HEK293 (cell line): ENCODE data around the gene STRN4.

ENCODE experiments used
- CTCF ChIA-PET: fragments of 350-600 bp; formaldehyde crosslinking; extraction: SDS; loops from one replicate; lab custom pipeline; 2021; ENCODE audit warnings: antibody characterized with exemption; lab: Yijun Ruan, JAX
- POLR2A ChIA-PET: fragments of 300-600 bp; formaldehyde crosslinking; extraction: SDS; loops from one replicate; lab custom pipeline; 2020; ENCODE audit warnings: antibody characterized with exemption, inconsistent platforms; lab: Yijun Ruan, JAX
- H3K27ac ChIP-seq: fragments of 200-500 bp; sonication (Bioruptor generic); 2 replicates; pipeline ENCODE4 v1.5.1; 2014; ENCODE audit warnings: low read depth, low read length, control low read depth, inconsistent platforms; ENCODE audit errors: extremely low read depth
- H3K36me3 ChIP-seq, 2 experiments: fragments of 200-500 bp in 1 of 2; sonication (Bioruptor generic) in 1 of 2; 1 replicate in 1 of 2; 2 replicates in 1 of 2; pipeline ENCODE4 v1.5.1; 2014 to 2017; ENCODE audit warnings: inconsistent platforms in 2 of 2, low read length in 2 of 2; ENCODE audit not compliant: control insufficient read depth in 2 of 2, insufficient read depth in 1 of 2
- H3K4me1 ChIP-seq: fragments of 200-500 bp; sonication (Bioruptor generic); 2 replicates; pipeline ENCODE4 v1.5.1; 2014; ENCODE audit warnings: mild to moderate bottlenecking, low read length, inconsistent platforms; ENCODE audit not compliant: control insufficient read depth, insufficient read depth
- H3K4me3 ChIP-seq: 2 replicates; pipeline ENCODE4 v1.5.1; 2011; ENCODE audit warnings: low read depth, mild to moderate bottlenecking, control low read depth, low read length, moderate library complexity
- H3K9me3 ChIP-seq: fragments of 200-500 bp; sonication (Bioruptor generic); 2 replicates; pipeline ENCODE4 v1.5.1; 2014; ENCODE audit warnings: low read depth, low read length, inconsistent platforms; ENCODE audit not compliant: control insufficient read depth, insufficient read depth
- GLIS1 ChIP-seq: fragments of 450-650 bp; formaldehyde crosslinking; IDR thresholded peaks from 2 replicates; pipeline ENCODE4 v1.5.1; 2016; ENCODE audit warnings: missing biosample characterization, missing genetic modification characterization
- HOXC10 ChIP-seq: sonication (generic); formaldehyde crosslinking; IDR thresholded peaks from 2 replicates; pipeline ENCODE4 v1.8.1; 2023; ENCODE audit warnings: mild to moderate bottlenecking, missing genetic modification reagents
- TRIM28 ChIP-seq: IDR thresholded peaks from 2 replicates; pipeline ENCODE4 v1.6.1; 2011; ENCODE audit warnings: low read length, control low read depth, borderline replicate concordance
- WT1 ChIP-seq: fragments of 450-650 bp; formaldehyde crosslinking; IDR thresholded peaks from 2 replicates; pipeline ENCODE4 v1.5.1; 2016; ENCODE audit warnings: missing biosample characterization, missing genetic modification characterization
- ZEB2 ChIP-seq: fragments of 450-650 bp; formaldehyde crosslinking; IDR thresholded peaks from 2 replicates; pipeline ENCODE4 v1.5.1; 2016; ENCODE audit warnings: missing biosample characterization, missing genetic modification characterization
- ZFHX2 ChIP-seq: fragments of 450-650 bp; formaldehyde crosslinking; conservative IDR thresholded peaks from 2 replicates; pipeline ENCODE4 v1.5.1; 2016; ENCODE audit warnings: missing biosample characterization, missing genetic modification characterization
- ZFP37 ChIP-seq: fragments of 450-650 bp; formaldehyde crosslinking; IDR thresholded peaks from 2 replicates; pipeline ENCODE4 v1.5.1; 2016; ENCODE audit warnings: missing biosample characterization, missing genetic modification characterization
- ZNF121 ChIP-seq: fragments of 450-650 bp; formaldehyde crosslinking; IDR thresholded peaks from 2 replicates; pipeline ENCODE4 v1.5.1; 2016; ENCODE audit warnings: missing biosample characterization, missing genetic modification characterization
- ZNF155 ChIP-seq: fragments of 450-650 bp; formaldehyde crosslinking; IDR thresholded peaks from 2 replicates; pipeline ENCODE4 v1.5.1; 2016; ENCODE audit warnings: missing biosample characterization, missing genetic modification characterization
- ZNF157 ChIP-seq: fragments of 450-650 bp; formaldehyde crosslinking; IDR thresholded peaks from 2 replicates; pipeline ENCODE4 v1.5.1; 2016; ENCODE audit warnings: missing biosample characterization, missing genetic modification characterization
- ZNF2 ChIP-seq: fragments of 450-650 bp; formaldehyde crosslinking; IDR thresholded peaks from 2 replicates; pipeline ENCODE4 v1.5.1; 2016; ENCODE audit warnings: missing biosample characterization, missing genetic modification characterization
- ZNF341 ChIP-seq: fragments of 450-650 bp; formaldehyde crosslinking; IDR thresholded peaks from 2 replicates; pipeline ENCODE4; 2016; ENCODE audit warnings: low read depth, missing biosample characterization, missing genetic modification characterization
- ZNF354C ChIP-seq: fragments of 450-650 bp; formaldehyde crosslinking; IDR thresholded peaks from 2 replicates; pipeline ENCODE4 v1.5.1; 2016; ENCODE audit warnings: missing biosample characterization, missing genetic modification characterization, low read depth, borderline replicate concordance
- ZNF37A ChIP-seq: fragments of 450-650 bp; IDR thresholded peaks from 2 replicates; pipeline ENCODE4 v1.5.1; 2018; ENCODE audit warnings: missing biosample characterization, missing genetic modification characterization
- ZNF530 ChIP-seq: fragments of 450-650 bp; formaldehyde crosslinking; IDR thresholded peaks from 2 replicates; pipeline ENCODE4 v1.5.1; 2016; ENCODE audit warnings: low read depth, missing biosample characterization, missing genetic modification characterization
- ZNF571 ChIP-seq: fragments of 450-650 bp; formaldehyde crosslinking; IDR thresholded peaks from 2 replicates; pipeline ENCODE4 v1.5.0; 2017; ENCODE audit warnings: missing biosample characterization, missing genetic modification characterization
- ZNF621 ChIP-seq: fragments of 450-650 bp; formaldehyde crosslinking; IDR thresholded peaks from 2 replicates; pipeline ENCODE4 v1.5.1; 2017; ENCODE audit warnings: missing biosample characterization, missing genetic modification characterization
- ZNF747 ChIP-seq: fragments of 450-650 bp; formaldehyde crosslinking; IDR thresholded peaks from 2 replicates; pipeline ENCODE4 v1.5.1; 2016; ENCODE audit warnings: missing biosample characterization, missing genetic modification characterization
- ZNF785 ChIP-seq: fragments of 450-650 bp; formaldehyde crosslinking; IDR thresholded peaks from 2 replicates; pipeline ENCODE4 v1.5.1; 2016; ENCODE audit warnings: missing biosample characterization, missing genetic modification characterization
- ZNF837 ChIP-seq: fragments of 450-650 bp; formaldehyde crosslinking; IDR thresholded peaks from 2 replicates; pipeline ENCODE4 v1.5.1; 2016; ENCODE audit warnings: missing biosample characterization, missing genetic modification characterization
- TF ChIP-seq, protein P1 (sequence below): fragments of 450-650 bp; formaldehyde crosslinking; IDR thresholded peaks from 2 replicates; pipeline ENCODE4 v1.5.1; 2016; ENCODE audit warnings: missing biosample characterization, missing genetic modification characterization
- TF ChIP-seq, protein P2 (sequence below): fragments of 450-650 bp; formaldehyde crosslinking; IDR thresholded peaks from 2 replicates; pipeline ENCODE4 v1.5.1; 2016; ENCODE audit warnings: missing biosample characterization, missing genetic modification characterization
- TF ChIP-seq, protein P3 (sequence below): fragments of 450-650 bp; formaldehyde crosslinking; IDR thresholded peaks from 2 replicates; pipeline ENCODE4 v1.5.1; 2016; ENCODE audit warnings: missing biosample characterization, missing genetic modification characterization
- TF ChIP-seq, protein P4 (sequence below): fragments of 450-650 bp; formaldehyde crosslinking; conservative IDR thresholded peaks from 2 replicates; pipeline ENCODE4 v1.5.1; 2016; ENCODE audit warnings: low read depth, missing biosample characterization, missing genetic modification characterization
- TF ChIP-seq, protein P5 (sequence below): fragments of 450-650 bp; formaldehyde crosslinking; IDR thresholded peaks from 2 replicates; pipeline ENCODE4 v1.5.1; 2017; ENCODE audit warnings: missing biosample characterization, missing genetic modification characterization

Gene STRN4

DNA sequence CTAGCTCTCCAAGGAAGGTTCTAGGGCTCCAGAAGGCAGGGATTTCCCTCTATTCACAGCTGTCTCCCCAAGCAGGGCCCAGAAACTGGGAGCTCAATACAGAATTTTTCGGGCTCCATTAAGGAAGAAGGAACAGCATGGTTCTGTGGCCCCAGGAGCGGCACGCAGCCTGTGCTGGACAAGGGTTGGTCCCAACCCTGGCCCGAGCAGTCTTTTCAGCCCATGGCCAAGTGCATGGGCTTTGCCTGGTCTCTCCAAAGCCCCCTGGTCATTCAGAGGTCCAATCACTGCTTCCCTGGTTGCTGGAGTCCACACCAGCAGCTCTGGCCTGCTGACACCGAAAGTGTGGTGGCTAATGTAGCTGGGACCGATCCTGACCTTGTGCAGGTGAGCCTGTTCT is 22.8 kb downstream of the STRN4 start (continued):
- TF ChIP-seq ZNF155 (tag by site-specific recombination): no peak
- no peak for TF ChIP-seq ZNF121 (tag by site-specific recombination)
- TF ChIP-seq, protein P1, sequence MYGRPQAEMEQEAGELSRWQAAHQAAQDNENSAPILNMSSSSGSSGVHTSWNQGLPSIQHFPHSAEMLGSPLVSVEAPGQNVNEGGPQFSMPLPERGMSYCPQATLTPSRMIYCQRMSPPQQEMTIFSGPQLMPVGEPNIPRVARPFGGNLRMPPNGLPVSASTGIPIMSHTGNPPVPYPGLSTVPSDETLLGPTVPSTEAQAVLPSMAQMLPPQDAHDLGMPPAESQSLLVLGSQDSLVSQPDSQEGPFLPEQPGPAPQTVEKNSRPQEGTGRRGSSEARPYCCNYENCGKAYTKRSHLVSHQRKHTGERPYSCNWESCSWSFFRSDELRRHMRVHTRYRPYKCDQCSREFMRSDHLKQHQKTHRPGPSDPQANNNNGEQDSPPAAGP (tag by site-specific recombination): no peak
- TF ChIP-seq, protein P2, sequence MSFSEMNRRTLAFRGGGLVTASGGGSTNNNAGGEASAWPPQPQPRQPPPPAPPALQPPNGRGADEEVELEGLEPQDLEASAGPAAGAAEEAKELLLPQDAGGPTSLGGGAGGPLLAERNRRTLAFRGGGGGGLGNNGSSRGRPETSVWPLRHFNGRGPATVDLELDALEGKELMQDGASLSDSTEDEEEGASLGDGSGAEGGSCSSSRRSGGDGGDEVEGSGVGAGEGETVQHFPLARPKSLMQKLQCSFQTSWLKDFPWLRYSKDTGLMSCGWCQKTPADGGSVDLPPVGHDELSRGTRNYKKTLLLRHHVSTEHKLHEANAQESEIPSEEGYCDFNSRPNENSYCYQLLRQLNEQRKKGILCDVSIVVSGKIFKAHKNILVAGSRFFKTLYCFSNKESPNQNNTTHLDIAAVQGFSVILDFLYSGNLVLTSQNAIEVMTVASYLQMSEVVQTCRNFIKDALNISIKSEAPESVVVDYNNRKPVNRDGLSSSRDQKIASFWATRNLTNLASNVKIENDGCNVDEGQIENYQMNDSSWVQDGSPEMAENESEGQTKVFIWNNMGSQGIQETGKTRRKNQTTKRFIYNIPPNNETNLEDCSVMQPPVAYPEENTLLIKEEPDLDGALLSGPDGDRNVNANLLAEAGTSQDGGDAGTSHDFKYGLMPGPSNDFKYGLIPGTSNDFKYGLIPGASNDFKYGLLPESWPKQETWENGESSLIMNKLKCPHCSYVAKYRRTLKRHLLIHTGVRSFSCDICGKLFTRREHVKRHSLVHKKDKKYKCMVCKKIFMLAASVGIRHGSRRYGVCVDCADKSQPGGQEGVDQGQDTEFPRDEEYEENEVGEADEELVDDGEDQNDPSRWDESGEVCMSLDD (tag by site-specific recombination): no peak
- no peak for TF ChIP-seq WT1

DNA sequence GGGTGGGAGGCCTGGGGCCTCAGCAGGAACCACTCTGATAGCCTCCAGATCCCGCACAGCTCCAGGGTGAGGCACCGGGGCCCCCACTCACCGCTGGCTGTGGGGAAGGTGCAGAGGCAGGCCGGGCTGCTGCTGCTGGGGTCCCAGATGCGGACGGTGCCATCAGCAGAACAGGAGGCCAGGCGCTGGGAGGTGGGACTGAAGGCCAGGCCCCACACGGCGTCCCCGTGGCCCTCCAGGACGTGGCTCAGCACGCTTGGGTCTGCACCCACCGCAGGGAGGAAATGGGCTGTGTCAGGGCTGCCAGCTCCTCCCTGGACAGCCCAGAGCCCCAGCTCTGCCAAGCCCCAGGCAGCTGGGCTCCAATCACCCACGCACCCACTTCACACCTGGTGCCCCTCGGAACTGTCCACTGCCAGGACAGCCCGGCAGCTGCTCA is 23.2 kb downstream of the STRN4 start:
- Histone ChIP-seq H3K36me3 (peaks cover 29 to 90% of the 10 kb centered on the region in 2 experiments; a peak in 2 of 3 replicates), H3K9me3 (no peaks in the 10 kb centered on the region), H3K4me3 (no peak overlapping the region), H3K27ac (no peak overlapping the region), H3K4me1 (no peaks in the 10 kb centered on the region)
- ChIA-PET POLR2A (no interaction called here), CTCF (interaction anchor here (0.7 kb wide), 1 partner anchor 9 kb away, joined by 3 read pairs; no protein-coding TSS in a partner anchor)
- TF ChIP-seq HOXC10 (CRISPR knock-in tag): no peak
- TF ChIP-seq ZNF157 (tag by site-specific recombination): no peak
- no peak for TF ChIP-seq TRIM28
- TF ChIP-seq ZNF785 (tag by site-specific recombination): no peak
- no peak for TF ChIP-seq ZEB2 (tag by site-specific recombination)
- TF ChIP-seq, protein P3, sequence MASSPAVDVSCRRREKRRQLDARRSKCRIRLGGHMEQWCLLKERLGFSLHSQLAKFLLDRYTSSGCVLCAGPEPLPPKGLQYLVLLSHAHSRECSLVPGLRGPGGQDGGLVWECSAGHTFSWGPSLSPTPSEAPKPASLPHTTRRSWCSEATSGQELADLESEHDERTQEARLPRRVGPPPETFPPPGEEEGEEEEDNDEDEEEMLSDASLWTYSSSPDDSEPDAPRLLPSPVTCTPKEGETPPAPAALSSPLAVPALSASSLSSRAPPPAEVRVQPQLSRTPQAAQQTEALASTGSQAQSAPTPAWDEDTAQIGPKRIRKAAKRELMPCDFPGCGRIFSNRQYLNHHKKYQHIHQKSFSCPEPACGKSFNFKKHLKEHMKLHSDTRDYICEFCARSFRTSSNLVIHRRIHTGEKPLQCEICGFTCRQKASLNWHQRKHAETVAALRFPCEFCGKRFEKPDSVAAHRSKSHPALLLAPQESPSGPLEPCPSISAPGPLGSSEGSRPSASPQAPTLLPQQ (tag by site-specific recombination): no peak
- no peak for TF ChIP-seq ZFP37 (tag by site-specific recombination)
- TF ChIP-seq ZNF341 (tag by site-specific recombination): no peak
- no peak for TF ChIP-seq ZNF621 (tag by site-specific recombination)
- TF ChIP-seq, protein P4, sequence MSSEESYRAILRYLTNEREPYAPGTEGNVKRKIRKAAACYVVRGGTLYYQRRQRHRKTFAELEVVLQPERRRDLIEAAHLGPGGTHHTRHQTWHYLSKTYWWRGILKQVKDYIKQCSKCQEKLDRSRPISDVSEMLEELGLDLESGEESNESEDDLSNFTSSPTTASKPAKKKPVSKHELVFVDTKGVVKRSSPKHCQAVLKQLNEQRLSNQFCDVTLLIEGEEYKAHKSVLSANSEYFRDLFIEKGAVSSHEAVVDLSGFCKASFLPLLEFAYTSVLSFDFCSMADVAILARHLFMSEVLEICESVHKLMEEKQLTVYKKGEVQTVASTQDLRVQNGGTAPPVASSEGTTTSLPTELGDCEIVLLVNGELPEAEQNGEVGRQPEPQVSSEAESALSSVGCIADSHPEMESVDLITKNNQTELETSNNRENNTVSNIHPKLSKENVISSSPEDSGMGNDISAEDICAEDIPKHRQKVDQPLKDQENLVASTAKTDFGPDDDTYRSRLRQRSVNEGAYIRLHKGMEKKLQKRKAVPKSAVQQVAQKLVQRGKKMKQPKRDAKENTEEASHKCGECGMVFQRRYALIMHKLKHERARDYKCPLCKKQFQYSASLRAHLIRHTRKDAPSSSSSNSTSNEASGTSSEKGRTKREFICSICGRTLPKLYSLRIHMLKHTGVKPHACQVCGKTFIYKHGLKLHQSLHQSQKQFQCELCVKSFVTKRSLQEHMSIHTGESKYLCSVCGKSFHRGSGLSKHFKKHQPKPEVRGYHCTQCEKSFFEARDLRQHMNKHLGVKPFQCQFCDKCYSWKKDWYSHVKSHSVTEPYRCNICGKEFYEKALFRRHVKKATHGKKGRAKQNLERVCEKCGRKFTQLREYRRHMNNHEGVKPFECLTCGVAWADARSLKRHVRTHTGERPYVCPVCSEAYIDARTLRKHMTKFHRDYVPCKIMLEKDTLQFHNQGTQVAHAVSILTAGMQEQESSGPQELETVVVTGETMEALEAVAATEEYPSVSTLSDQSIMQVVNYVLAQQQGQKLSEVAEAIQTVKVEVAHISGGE (tag by site-specific recombination): no peak
- TF ChIP-seq ZNF837 (tag by site-specific recombination): no peak
- TF ChIP-seq ZNF2 (tag by site-specific recombination): no peak
- TF ChIP-seq ZNF571 (tag by site-specific recombination): no peak
- no peak for TF ChIP-seq ZNF354C (tag by site-specific recombination)
- TF ChIP-seq, protein P5, sequence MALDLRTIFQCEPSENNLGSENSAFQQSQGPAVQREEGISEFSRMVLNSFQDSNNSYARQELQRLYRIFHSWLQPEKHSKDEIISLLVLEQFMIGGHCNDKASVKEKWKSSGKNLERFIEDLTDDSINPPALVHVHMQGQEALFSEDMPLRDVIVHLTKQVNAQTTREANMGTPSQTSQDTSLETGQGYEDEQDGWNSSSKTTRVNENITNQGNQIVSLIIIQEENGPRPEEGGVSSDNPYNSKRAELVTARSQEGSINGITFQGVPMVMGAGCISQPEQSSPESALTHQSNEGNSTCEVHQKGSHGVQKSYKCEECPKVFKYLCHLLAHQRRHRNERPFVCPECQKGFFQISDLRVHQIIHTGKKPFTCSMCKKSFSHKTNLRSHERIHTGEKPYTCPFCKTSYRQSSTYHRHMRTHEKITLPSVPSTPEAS (tag by site-specific recombination): no peak
- TF ChIP-seq GLIS1: no peak
- TF ChIP-seq ZNF747 (tag by site-specific recombination): no peak
- no peak for TF ChIP-seq ZFHX2
- no peak for TF ChIP-seq ZNF37A
- TF ChIP-seq ZNF530 (tag by site-specific recombination): no peak
